AG20443 (cell line): ENCODE measurements around the gene LYPD6.

Experiments
- DNase-seq: peaks from one replicate; pipeline ENCODE4 v3.0.0; 2012; ENCODE audit warnings: low spot score, mixed read lengths

The LYPD6 gene

DNA sequence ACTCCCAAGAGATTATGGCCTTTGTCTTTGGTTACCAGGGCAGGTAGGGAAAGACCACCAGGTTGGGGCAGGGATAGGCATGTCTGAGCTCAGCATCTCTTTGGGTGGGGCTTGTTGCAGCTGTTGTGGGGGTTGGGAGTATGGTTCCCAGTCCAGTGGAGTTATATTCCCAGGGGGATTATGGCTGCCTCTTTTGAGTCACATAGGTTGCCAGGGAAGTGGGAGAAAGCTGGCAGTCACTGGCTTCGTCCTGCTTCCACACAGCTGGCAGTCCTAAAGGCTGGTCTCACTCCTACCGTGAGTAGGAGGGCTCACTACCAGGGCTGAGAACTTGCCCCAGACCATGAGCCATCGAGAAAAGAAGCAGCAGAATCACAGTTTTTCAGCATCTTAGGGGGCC lies 79.1 kb downstream of the LYPD6 start:
- no peak for DNase-seq

DNA sequence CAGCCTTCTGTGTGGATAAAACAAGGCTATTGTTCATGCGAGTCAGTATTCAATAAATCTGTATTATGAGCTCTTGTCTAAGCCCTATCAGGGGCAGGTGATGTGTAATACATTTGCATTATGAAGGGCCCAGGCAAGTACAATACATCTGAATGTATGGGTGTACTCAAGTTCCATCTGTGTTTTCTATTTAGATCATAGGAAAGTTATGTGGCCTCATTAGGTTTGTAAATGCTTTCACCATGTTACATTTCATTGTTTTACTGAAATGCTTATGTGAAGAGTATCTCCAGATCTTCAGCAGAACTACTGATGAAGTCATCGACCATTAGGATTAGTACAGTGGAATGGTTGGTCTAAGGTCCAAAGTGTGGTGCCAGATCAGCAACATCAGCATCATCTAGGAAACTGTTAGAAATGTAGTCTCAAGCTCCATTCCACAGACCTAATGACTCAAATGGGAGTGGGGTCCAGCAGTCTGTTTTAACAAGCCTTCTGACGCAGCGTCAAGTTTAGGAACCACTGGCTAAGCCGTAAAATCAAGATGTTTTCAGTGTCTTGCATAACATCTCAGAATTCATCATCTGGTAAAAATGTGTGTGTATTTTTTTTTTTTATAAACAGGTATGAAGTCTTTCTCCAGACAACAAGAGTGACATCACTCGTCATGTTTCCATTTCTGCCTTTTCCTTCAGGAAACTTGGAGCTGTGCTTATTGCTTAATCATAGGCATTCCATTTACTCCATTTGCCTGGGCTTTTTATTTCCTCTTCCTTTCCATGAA lies 80.5 kb downstream of the LYPD6 start:
- DNase-seq, result peak; percentile 76

DNA sequence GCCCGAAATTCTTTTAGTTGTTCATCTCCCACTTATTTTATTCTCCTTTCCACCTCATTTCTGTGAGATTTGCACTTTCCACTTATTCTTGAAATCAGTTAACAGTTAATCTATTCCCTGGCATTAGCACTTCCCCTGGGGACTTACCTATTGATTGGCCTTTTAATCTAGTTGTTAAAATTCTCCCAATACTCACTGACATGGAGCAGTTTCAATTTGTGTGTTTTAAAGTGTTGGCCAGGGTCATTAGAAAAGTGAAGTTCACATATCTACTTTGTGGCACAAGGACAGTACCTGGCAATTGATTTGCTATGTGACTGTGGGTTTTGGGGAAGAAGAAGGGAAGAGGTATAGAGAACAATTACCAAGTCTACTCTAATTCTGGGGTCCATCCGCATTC lies 83.1 kb downstream of the LYPD6 start:
- no peak for DNase-seq

DNA sequence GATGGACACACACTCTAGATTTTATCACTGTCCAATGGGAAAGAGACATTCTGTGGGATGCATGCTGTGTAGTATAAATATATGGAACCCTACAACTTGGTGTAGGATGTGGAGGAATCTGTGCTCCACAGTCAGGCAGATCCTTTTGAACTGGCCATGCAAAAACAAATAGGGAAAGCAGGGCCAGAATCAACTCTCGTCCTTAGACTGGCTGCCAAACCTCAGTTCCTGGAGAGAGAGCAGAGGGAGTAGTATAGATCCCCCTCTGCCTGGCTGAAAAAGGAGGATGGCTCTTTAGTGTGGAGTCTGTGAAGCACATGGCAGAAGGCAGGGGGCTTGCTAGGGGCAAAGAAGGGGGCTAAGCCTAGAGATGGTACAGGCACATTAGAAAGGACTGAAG lies 84.7 kb downstream of the LYPD6 start:
- DNase-seq, result no peak

DNA sequence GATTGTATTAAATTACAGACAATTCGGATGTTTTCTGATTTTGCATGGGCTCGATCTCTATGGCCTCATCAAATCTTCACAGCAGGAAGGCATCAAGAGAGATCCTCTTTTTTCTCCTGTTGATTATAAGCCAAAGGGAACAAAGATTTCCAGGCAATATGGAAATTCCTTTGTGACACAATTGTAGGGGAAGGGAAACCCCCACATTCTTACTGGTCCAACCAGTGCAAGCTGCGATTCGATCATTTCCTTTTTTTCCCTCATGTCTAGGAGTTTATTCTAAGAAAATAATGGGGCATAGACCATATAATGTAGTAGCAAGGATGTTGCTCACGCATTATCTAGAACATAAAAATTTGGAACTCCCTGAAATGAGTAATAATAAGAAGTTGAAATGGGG lies 87.7 kb downstream of the LYPD6 start:
- DNase-seq, result no peak

DNA sequence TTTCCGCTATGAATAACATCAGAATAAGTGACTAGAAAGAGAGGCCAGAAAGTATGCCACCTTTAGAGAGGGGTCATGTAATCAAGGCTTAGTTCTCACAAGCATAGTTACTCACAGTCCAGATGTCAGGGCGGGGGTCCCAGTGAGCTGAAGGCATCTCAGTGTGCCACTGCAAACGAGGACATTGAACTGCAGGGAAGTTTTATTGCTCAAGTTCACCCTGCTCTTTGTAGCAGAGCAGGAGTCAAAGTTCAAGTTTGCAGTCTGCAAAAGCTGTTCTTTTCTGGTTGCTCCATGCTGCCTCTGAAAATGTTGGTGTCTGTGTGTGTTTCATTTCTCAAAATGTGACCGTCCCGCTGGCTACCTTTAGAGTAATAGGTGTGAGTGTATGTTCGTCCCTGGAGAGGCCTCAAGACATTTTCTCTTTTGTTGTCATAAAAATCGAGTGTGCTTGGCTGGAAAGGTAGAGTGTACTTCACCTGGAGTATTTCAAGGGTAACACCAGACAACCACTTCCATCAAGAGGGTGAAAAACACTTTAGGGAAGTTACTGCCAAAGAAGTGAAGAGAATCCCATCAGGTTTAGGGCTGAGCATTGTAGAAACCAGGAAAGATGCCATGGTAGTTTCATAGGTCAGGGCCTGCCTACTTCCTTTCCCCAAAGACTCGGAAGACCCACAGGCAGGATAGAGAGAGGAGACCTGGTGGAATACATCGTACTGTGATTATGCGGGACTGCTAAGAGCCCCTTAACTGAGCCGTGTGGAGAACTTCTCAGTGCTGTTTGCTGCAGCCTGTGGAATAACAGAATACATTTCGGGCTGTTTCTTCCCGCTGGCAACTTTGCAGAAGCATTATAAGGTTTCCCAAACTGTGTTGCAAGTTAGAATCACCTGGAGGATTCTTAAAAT lies 89.9 kb downstream of the LYPD6 start:
- no peak for DNase-seq

DNA sequence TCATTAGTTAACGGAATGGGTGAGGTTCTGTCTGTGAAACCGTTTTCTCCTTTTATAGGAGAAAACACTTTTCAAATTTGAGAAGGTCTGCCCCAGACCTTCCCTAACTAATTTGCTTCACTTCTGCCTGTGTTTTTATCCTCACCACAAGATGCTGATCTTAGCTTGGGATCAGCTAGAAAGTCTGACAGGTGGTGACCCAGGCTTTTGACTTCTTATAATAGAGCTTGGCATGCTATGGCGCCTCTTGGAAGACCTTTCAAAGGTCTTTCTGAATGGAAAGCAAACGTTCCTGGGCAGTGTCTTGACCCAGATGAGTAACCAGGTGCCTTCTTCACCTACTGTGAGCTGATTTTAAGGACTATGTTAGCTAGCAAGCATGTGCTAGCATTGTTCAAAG lies 91.4 kb downstream of the LYPD6 start:
- DNase-seq, result no peak

DNA sequence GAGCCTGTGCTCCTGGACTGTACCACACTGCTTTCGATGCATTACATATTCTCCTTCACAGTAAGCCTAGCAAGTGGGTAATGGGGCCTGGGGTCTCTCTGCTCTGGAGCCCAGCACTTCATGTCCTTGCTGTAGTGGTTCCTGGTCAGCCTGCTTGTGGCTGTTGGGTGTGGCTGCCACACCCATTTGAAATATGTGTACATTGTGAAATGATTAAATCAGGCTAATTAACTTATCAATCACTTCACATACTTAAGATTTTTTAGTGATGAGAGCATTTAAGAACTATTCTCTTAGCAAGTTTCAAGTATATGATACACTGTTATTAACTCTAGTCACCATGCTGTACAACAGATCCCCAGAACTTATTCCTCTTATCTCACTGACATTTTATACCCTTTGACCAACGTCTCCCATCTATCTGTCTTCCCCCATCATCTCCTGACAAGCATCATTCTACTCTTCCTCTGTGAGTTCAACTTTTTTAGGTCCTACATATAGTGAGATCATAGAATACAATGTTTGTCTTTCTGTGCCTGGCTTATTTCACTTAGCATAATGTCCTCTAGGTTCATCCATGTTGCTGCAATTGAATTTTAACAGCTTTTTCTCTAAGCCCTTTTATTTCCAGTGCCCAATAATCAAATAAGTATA lies 92.1 kb downstream of the LYPD6 start:
- peak; percentile 64 for DNase-seq

DNA sequence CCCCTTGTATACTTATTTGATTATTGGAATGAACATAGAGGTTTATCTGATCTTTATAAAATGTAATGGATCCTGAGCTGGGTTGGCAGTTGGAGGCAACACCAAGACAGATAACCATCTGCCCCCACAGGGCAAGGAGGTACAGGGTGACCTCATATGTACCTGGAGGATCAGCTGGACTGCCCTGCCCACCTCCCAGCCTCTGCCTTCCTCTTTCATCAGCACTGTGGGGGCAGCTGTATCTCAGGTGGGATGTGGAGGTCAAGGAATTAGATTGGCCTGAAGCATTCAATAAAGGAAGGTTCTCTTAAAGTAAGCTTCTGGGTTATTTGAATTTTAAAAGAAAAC lies 92.6 kb downstream of the LYPD6 start:
- no peak for DNase-seq

DNA sequence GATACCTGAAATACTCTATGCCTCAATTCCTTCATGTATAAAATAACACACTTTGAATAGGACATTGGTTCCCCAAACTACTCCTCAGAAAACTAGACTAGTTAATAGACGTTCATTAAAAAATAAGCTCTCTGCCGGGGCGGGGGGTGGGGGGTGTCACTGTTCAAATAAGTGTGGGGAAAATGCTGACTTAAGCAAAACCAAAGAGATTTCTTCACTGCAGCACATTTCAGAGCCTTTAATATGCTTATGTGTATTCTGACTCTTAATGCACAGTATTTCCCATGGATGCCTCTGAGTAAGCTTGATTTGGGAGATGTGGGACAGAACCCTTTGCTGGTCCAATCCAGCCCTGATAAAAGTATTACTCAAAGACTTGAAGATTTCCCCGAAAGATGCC lies 93.2 kb downstream of the LYPD6 start:
- DNase-seq, result no peak

DNA sequence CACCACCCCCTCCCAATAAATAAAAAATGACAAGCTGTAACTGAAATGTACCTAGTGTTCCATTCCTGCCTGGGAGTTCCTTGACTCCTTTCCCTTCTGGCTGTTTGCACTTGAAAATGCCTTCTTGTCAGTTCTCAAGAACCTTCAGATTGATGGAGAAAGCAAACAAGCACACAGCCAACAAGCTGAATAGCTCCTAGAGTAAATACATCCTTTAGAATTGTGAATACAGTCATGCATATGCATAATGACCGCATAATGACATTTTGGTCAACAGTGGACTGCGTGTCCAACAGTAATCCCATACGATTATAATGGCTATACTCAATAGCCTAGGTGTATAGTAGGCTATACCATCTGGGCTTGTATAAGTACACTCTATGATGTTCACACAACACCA lies 97.0 kb downstream of the LYPD6 start:
- no peak for DNase-seq

DNA sequence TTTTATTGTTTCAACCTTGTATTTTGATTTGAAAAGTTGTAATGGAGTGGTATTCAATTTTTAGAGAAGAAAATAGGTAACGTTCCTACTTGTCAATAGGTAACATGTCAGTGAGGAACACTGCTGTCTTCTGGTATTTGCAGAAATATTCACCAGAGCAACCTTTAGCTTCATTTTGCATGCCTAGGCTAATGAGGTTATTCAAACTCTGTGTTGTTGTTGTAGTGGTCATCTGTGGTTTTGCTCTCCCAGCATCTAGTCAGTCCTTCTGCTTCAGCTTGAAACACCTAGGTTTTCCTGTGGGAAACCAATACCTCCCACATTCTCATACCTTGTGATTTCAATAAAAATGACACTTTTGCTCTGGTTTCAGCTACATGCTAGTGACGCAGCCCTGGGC lies 98.4 kb downstream of the LYPD6 start:
- no peak for DNase-seq

DNA sequence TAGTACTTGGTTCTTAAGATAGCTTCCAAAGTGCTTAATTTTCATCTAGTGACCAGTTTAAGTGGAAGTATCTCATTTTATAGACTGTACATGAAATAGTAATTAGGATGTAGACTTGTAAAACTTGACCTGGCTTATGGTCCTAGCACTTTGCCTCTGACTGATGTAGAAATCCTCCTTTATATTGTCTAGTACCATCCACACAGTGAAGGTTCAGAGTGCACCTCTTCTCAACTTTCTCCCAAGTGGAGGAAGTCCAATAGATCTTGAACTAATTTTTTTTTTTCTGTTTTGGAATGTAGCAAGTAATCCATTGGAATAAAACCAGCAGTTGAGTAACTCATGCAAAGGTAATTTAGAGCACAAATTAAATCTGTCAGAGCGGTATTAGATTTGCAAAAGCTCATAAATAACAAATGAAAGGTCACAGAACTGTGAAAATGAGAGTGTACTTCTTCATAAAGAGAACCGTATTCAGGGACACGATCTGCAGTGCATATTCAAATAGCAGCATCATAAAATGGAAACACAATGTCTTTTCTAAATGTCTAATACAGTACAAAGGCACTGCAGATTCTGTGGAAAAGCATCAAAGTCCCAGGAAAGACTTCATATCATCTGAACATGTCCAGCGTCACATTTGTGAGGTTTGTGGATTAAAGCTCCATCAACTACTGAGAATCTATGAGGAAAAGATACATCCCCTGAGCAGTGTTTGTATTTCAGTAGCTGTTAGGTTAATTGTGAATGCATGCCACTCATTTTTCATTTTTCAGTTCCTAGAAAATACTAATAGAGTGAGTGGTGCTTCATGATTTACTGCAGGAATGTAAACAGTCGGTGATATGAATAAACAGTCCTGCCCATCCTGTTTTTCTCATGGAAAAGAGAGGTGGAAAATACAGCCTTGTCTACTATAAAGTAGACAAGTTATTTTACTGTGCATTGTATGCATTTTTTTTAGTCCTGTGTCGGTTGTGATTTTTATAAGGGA lies 100.7 kb downstream of the LYPD6 start:
- DNase-seq, result peak; percentile 11

DNA sequence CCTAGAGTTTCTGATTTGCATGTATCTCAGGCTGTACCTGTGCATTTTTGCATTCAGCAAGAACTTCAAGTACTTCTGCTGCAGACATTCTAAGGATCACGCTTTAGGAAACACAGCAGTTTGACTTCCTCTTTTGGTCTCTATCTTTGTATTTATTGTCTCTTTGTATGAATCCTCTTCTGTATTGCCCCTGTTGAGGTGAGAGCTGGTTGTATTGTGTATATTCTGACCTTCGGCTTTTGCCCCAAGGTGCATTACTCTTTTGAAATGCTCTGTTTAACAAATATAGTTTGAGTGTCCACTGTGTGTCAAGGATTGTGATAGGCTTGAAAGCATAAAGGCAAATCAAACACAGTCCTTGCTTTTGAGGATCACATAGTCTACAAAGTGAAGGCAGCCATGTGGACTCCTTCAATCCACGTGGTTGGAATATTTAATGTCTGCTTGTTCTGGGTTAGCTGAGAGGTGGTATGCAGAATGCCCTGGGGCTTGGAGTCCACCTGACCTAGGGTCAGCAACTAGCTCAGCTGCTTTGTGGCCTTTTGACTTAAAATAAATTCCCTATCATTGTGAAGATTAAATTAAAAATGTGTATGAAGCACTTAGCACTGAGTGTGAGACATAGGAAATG lies 108.1 kb downstream of the LYPD6 start:
- DNase-seq, result no peak

DNA sequence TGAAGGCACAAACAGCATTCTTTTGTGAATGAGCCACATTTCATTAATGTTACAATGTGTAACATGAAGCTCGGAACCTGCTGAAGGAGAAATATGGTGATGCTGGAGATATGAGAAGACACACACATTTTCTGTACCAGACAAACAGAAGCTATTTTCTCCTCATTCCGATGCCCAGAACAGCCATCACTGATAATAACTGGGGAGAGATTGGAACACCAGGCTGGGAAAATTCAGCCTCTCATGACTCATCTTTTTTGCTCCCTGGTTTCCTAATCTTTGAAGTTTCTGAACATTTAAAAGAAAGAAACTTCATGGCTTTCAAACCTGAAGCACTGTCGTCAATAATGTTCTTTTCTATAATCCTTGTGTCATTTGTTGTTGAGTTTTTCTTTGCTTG lies 110.9 kb downstream of the LYPD6 start:
- DNase-seq, result peak; percentile 29

DNA sequence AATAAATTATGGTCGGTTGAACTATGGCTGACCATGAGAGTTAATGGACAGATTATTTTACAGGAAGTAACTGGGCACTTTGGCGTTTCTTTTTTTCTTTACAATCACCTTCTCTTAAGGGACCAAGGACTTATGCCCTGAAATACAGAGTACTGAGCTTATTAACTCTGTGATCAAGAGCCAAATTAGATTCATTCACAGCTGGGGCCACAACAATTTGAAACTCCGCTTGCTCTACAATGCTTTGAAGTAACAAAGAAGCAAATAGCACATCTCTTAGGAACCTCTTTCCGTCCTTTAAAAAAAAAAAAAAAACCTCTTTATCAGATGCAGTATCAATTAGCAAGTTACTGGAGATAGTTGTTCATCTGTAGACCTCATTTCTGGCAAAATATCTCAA lies 112.0 kb downstream of the LYPD6 start:
- no peak for DNase-seq

DNA sequence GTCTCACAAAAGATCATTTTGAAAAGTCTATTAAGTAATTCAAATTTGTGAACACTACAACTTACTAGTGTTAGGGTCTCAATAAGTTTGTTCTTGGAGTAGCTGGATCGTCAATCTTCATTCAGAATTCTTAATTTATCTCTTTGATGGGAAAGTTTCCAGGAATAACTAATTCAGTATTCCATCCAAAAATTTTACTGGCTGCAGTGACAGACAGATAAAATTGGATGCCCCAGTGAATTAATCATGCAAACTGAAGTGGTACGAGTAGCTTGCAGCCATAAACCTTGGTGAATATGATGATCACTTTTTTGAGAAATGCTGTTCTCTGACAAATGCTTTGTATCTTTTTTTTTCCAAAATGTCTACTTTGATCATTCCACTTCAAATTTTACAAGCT lies 112.8 kb downstream of the LYPD6 start:
- no peak for DNase-seq

DNA sequence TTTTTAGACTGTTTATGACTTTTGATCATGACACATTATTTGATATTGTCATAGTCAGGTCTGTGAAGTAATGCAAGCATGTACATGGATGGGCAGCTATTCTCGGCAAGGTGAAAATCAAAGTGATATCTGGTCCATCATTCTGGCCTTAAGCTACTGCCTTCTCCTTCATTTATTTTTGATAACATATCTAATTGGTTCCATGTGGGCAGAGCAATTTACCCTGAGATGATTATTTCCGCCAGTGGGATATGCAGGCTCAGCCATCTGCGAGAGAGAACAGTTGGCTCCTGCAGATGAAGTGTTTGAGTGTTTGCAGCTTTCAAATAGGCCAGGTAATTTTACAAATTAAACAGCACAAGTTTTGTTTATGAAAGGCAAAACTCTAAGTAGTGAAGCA lies 116.4 kb downstream of the LYPD6 start:
- DNase-seq, result no peak

DNA sequence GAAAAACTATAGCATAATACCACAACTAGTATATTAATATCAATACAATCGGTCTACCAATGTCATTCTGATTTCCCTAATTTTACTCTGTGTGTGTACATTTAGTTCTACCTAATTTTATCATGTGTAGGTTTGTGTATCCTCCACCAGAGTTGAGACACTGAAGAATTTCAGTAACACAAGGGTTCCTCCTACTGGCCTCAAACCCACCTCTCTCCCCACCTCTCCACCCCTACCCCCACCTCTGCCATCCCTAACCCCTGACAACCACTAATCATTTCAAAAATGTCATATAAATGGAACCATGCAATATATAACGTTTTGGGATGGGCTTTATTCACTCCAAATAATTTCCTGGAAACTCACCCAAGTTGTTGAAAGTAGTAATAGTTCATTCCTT lies 117.9 kb downstream of the LYPD6 start:
- DNase-seq, result no peak

DNA sequence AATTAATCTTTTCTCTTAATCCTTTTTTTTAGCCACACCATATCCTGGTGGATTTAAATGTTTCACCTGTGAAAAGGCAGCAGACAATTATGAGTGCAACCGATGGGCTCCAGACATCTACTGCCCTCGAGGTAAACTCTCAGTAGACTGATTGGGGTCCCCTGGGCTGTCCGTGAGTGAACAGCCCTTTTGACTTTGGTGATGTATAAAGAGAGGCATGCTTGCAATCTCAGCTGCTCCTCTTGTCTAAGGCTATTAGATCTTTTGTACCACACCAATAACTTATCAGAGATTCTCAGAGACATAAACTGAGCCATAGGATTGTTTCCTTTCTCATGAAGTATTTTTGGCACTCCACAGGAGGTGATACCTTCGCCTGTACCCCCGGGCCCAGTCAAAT lies 118.6 kb downstream of the LYPD6 start:
- DNase-seq, result no peak

DNA sequence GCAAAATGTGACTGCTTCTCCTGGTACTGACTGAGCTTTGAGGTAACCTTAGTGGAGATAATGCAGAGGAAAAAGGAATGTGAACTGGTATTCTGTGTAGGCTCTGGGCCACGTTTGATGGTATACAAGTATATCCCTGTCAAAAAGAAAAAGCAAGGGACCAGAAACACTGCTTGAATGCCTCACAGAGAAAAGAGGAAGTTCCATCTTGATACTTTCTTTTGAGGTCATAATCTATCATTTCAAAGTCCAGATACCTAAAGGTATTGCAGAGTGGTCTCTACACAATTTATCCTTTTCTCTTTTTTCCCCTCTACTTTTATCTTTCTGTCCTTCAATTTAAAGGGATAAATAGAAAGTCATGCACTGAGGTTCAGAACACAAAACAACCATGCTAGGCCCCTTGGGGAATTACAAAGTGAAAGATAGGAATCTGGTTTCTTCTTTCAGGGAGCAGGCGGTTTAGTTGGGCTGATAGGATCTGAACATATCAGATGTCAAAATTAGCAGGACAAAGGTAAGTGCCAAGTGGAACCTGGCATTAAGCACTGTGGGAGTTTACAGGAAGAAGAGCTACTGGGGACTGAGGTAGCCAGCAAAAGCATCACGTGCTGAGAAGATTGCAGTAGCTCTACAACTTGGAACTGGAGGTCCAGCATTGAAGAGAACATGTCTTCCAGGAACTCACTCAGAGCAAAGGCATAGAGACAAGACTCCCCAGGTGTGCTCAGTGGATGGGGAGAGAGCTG lies 121.2 kb downstream of the LYPD6 start:
- no peak for DNase-seq
